ENCODE measurements around the gene ZNF488.

GRCh38 chr10:47349516-47349915 is 34.6 kb downstream of the ZNF488 start:
- no peak for TF ChIP-seq CTCF (IDR thresholded peaks at IDR 0.05; ENCODE audit: insufficient read depth, low read length)
- no peak for TF ChIP-seq POLR2AphosphoS5 (IDR thresholded peaks at IDR 0.05; ENCODE audit: low read depth)
- TF ChIP-seq GABPA (IDR thresholded peaks at IDR 0.05; ENCODE audit: low read depth), result no peak
- TF ChIP-seq REST (IDR thresholded peaks at IDR 0.05; ENCODE audit: insufficient replicate concordance, low read depth), result no peak
